Osteoblast (primary cell): ENCODE measurements around the gene SRD5A2. TPM values are rescaled to one million over a fixed set of nuclear protein-coding genes. Genes with fewer than 3 reads are reported as not detected.
"Not testable (repeated sequence)": the region's sequence is repeated elsewhere in the genome, so short reads cannot be mapped to it uniquely, and the experiment has no call there.

Experiments
- DNase-seq: peaks from one replicate; pipeline ENCODE4 v3.0.0; 2011; ENCODE audit warnings: low spot score, mixed read lengths; ENCODE audit not compliant: insufficient read length; ENCODE audit errors: missing footprints
- H2AFZ ChIP-seq: 2 replicates; pipeline ENCODE4 v1.6.0; 2011; ENCODE audit warnings: mild to moderate bottlenecking, low read length
- H3K27ac ChIP-seq: 2 replicates; pipeline ENCODE4 v1.5.1; 2011; ENCODE audit warnings: mild to moderate bottlenecking, low read depth, low read length, moderate library complexity
- H3K27me3 ChIP-seq: 2 replicates; pipeline ENCODE4 v1.6.0; 2012; ENCODE audit warnings: mild to moderate bottlenecking, control low read depth, inconsistent platforms, low read length, moderate library complexity; ENCODE audit not compliant: insufficient read depth
- H3K36me3 ChIP-seq: 2 replicates; pipeline ENCODE4 v1.5.1; 2011; ENCODE audit warnings: mild to moderate bottlenecking, low read length, control low read depth, moderate library complexity; ENCODE audit not compliant: insufficient read depth
- H3K4me1 ChIP-seq: 2 replicates; pipeline ENCODE4 v1.5.1; 2011; ENCODE audit warnings: mild to moderate bottlenecking, low read length, control low read depth, moderate library complexity; ENCODE audit not compliant: insufficient read depth
- H3K4me2 ChIP-seq: 2 replicates; pipeline ENCODE4 v1.6.0; 2011; ENCODE audit warnings: mild to moderate bottlenecking, low read length; ENCODE audit not compliant: insufficient read depth
- H3K4me3 ChIP-seq: fragments of 200-600 bp; sonication (generic); 3 replicates; pipeline ENCODE4 v1.5.1; 2012; ENCODE audit warnings: mild to moderate bottlenecking, low read length, inconsistent platforms; ENCODE audit not compliant: insufficient read depth
- H3K79me2 ChIP-seq: 2 replicates; pipeline ENCODE4 v1.6.0; 2012; ENCODE audit warnings: mild to moderate bottlenecking, low read length, control low read depth, inconsistent platforms; ENCODE audit not compliant: insufficient read depth
- H3K9me3 ChIP-seq: 2 replicates; pipeline ENCODE4 v1.5.1; 2011; ENCODE audit warnings: low read depth, low read length, control low read depth
- H4K20me1 ChIP-seq: 2 replicates; pipeline ENCODE4 v1.6.0; 2012; ENCODE audit warnings: mild to moderate bottlenecking, low read length, control low read depth; ENCODE audit not compliant: insufficient read depth
- total RNA-seq: library from RNA; depleted of rRNA; stranded (reverse); fragments of >200 nt; gene quantifications from 2 replicates; pipeline ENCODE4 v1.2.3, GENCODE V29; 2012
- TF ChIP-seq, protein P1 (sequence below): IDR thresholded peaks from 2 replicates; pipeline ENCODE4 v1.5.1; 2011; ENCODE audit warnings: mild to moderate bottlenecking, low read depth, low read length, moderate library complexity; ENCODE audit errors: extremely low read depth

Gene SRD5A2
- total RNA-seq, 1 donor = not detected

DNA sequence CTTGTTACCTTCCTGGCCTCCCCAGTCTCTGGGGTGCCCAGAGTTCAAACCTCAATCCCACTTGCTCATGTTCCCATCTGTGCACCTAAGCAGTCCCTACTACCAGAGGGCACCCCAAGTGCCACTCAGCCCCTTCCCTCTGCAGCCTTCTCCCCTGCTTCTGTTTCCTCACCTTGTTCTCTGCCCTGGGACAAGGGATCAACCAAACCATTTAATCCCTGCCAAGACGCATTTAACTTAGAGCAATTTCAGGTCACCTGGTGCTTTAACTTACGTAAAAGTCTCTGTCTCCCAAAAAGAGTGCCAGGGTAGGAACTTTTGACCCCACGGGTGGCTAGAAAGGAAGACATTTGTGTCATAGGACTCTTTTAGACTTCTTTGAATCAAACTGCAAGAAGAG lies 67.2 kb downstream of the SRD5A2 start:
- Histone ChIP-seq H3K4me2 (no peak overlapping the region), H3K36me3 (no peaks in the 10 kb centered on the region), H3K27ac (no peak overlapping the region), H4K20me1 (no peaks in the 10 kb centered on the region), H3K4me1 (no peaks in the 10 kb centered on the region), H3K79me2 (no peaks in the 10 kb centered on the region), H3K27me3 (no peaks in the 10 kb centered on the region), H2AFZ (no peak overlapping the region), H3K4me3 (no peak overlapping the region), H3K9me3 (no peaks in the 10 kb centered on the region)
- TF ChIP-seq, protein P1, sequence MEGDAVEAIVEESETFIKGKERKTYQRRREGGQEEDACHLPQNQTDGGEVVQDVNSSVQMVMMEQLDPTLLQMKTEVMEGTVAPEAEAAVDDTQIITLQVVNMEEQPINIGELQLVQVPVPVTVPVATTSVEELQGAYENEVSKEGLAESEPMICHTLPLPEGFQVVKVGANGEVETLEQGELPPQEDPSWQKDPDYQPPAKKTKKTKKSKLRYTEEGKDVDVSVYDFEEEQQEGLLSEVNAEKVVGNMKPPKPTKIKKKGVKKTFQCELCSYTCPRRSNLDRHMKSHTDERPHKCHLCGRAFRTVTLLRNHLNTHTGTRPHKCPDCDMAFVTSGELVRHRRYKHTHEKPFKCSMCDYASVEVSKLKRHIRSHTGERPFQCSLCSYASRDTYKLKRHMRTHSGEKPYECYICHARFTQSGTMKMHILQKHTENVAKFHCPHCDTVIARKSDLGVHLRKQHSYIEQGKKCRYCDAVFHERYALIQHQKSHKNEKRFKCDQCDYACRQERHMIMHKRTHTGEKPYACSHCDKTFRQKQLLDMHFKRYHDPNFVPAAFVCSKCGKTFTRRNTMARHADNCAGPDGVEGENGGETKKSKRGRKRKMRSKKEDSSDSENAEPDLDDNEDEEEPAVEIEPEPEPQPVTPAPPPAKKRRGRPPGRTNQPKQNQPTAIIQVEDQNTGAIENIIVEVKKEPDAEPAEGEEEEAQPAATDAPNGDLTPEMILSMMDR = no peak
- no peak for DNase-seq

DNA sequence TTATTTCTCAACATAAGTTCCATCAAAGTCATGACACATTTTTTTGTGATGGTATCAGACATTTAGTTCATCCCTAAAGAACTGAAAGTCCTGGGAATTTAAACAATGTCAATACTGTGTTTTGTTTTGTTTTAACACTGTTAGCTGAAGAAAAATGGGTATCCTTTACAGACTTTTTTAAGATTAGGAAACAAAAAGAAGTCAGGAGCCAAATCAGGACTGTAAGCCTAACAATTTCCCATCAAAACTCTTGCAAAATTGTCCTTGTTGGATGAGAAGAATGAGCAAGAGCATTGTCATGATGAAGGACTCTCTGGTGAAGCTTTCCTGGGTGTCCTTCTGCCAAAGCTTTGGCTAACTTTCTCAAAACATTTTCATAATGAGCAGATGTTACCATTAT lies 69.4 kb downstream of the SRD5A2 start:
- Histone ChIP-seq H3K4me2 (no peak overlapping the region), H4K20me1 (no peaks in the 10 kb centered on the region), H3K4me3 (no peak overlapping the region), H3K79me2 (no peaks in the 10 kb centered on the region), H2AFZ (no peak overlapping the region), H3K4me1 (no peaks in the 10 kb centered on the region), H3K27ac (no peak overlapping the region), H3K36me3 (no peaks in the 10 kb centered on the region), H3K27me3 (no peaks in the 10 kb centered on the region), H3K9me3 (no peaks in the 10 kb centered on the region)
- no peak for DNase-seq
- TF ChIP-seq, protein P1 = no peak

DNA sequence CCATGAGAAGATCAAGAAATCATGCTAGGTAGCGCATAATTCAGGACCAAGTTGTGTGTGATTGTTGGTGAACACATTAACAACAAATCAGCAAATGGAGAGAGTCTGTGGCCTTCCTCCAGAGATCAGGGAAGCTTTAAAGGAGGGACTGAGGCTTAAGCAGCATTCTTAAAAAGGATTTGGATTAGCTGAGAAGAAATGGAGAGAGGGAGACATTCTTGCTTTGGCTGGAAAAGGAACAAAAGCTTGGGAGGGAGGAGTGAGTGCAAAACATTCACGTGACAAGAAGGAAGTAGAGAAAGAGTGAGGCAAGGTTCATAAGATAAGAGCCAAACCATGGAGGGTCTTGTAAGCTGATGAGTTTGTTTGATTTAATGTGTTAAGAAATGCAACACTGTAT lies 75.6 kb downstream of the SRD5A2 start:
- Histone ChIP-seq H3K27me3 (no peaks in the 10 kb centered on the region), H2AFZ (peak overlapping the region; percentile 6), H3K4me2 (no peak overlapping the region), H3K79me2 (no peaks in the 10 kb centered on the region), H3K4me3 (no peak overlapping the region), H3K4me1 (no peaks in the 10 kb centered on the region), H3K9me3 (no peaks in the 10 kb centered on the region), H3K27ac (no peak overlapping the region), H3K36me3 (no peaks in the 10 kb centered on the region), H4K20me1 (no peaks in the 10 kb centered on the region)
- no peak for DNase-seq
- TF ChIP-seq, protein P1 = no peak

DNA sequence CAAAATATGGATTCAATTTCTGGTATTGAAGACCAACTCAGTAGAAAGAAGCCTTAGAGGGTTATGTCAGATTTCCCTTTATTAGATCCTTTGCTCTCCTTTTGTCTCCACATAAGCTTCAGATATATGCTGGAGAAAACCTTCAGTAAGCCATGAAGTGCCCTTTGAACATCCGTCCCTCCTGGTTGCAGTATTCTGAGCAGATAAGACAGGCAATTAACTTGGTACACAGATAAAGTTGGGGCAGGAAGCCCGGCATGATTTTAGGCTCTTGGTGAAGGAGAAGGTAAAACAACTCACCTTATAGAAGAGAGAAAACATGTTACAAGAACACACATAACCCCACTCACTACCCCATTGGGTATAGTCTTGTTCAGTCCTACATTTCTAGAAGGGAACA lies 76.4 kb downstream of the SRD5A2 start:
- no peaks in the 10 kb centered on the region for H3K27me3 ChIP-seq
- no peaks in the 10 kb centered on the region for H3K9me3 ChIP-seq
- no peak overlapping the region for H3K27ac ChIP-seq
- no peaks in the 10 kb centered on the region for H3K79me2 ChIP-seq
- H3K4me2 ChIP-seq = no peak overlapping the region
- no peak overlapping the region for H2AFZ ChIP-seq
- H3K4me3 ChIP-seq = no peak overlapping the region
- H3K36me3 ChIP-seq = no peaks in the 10 kb centered on the region
- H4K20me1 ChIP-seq = no peaks in the 10 kb centered on the region
- H3K4me1 ChIP-seq = no peaks in the 10 kb centered on the region
- TF ChIP-seq, protein P1 = no peak
- DNase-seq = no peak

DNA sequence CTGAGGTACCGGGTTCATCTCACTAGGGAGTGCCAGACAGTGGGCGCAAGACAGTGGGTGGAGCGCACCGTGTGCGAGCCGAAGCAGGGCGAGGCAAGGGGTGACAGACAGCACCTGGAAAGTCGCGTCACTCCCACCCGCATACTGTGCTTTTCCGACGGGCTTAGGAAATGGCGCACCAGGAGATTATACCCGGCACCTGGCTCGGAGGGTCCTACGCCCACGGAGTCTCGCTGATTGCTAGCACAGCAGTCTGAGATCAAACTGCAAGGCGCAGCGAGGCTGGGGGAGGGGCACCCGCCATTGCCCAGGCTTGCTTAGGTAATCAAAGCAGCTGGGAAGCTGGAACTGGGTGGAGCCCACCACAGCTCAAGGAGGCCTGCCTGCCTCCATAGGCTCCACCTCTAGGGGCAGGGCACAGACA lies 84.3 kb downstream of the SRD5A2 start:
- H3K27ac ChIP-seq, DNase-seq, H3K27me3 ChIP-seq, H4K20me1 ChIP-seq, H3K36me3 ChIP-seq, H2AFZ ChIP-seq, H3K9me3 ChIP-seq, H3K4me3 ChIP-seq, H3K79me2 ChIP-seq, H3K4me1 ChIP-seq, H3K4me2 ChIP-seq: not testable (repeated sequence)

DNA sequence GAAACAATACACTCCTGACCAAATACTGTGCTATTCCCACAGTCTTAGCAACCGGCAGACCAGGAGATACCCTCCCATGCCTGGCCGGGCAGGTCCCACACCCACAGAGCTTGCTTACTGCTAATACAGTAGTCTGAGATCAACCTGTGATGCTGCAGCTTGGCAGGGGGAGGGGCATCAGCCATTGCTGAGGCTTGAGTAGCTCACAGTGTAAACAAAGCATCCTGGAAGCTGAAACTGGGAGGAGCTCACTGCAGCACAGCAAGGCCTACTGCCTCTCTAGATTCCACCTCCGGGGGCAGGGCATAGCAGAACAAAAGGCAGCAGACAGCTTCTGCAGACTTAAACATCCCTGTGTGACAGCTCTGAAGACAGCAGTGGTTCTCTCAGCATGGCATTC lies 91.4 kb downstream of the SRD5A2 start:
- peak; percentile 4 for DNase-seq
- peak overlapping the region; percentile 51 for H2AFZ ChIP-seq
- not testable (repeated sequence) for H3K27me3 ChIP-seq, H3K4me1 ChIP-seq, H3K4me2 ChIP-seq, H3K36me3 ChIP-seq, H4K20me1 ChIP-seq, H3K27ac ChIP-seq, H3K79me2 ChIP-seq, H3K4me3 ChIP-seq, H3K9me3 ChIP-seq
